Ishikawa (cell line): ENCODE measurements around the gene TLE3.

Experiments
- CEBPB ChIP-seq: IDR thresholded peaks from 2 replicates; pipeline ENCODE4 v1.6.1; 2012
- EP300 ChIP-seq: IDR thresholded peaks from 2 replicates; pipeline ENCODE4 v1.6.1; 2012; ENCODE audit warnings: borderline replicate concordance
- RAD21 ChIP-seq: IDR thresholded peaks from 2 replicates; pipeline ENCODE4 v1.6.1; 2012; ENCODE audit warnings: low read depth
- TAF1 ChIP-seq: IDR thresholded peaks from 2 replicates; pipeline ENCODE4 v1.6.1; 2012; ENCODE audit warnings: low read depth, mild to moderate bottlenecking
- TCF12 ChIP-seq: IDR thresholded peaks from 2 replicates; pipeline ENCODE4 v1.6.1; 2012; ENCODE audit warnings: low read depth
- ZBTB7A ChIP-seq: IDR thresholded peaks from 2 replicates; pipeline ENCODE4 v1.6.1; 2012; ENCODE audit warnings: low read depth
- TF ChIP-seq, protein P1 (sequence below): IDR thresholded peaks from 2 replicates; pipeline ENCODE4 v1.6.1; 2012

DNA sequence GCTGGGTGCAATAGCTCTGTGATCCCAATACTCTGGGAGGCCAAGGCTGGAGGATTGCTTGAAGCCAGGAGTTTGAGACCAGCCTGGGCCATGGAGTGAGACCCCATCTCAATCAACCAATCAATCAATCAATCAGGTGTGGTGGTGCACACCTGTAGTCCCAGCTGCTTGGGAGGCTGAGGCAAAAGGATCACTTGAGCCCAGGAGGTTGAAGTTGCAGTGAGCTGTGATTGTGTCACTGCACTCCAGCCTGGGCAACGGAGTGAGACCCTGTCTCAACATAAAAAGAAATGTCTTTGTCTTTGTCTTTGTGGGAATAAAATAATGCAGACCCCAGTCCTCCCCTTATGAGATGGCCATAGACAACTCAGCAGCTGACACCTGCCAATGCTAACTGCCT is 34.9 kb upstream of the TLE3 start:
- no peak for TF ChIP-seq CEBPB
- TF ChIP-seq, protein P1, sequence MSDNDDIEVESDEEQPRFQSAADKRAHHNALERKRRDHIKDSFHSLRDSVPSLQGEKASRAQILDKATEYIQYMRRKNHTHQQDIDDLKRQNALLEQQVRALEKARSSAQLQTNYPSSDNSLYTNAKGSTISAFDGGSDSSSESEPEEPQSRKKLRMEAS = no peak
- TF ChIP-seq TAF1 = no peak
- TF ChIP-seq ZBTB7A = no peak
- no peak for TF ChIP-seq TCF12
- TF ChIP-seq EP300 = no peak
- no peak for TF ChIP-seq RAD21
